Measurements from ENCODE around the gene KLHDC8A. TPM values are rescaled to one million over a fixed set of nuclear protein-coding genes. Genes with fewer than 3 reads are reported as not detected.

The KLHDC8A gene
- total and polyA plus RNA-seq, 2 of the 13 experiments (the other 11 are each of a cell fraction or from before 2014, with no cell fraction given): not detected

GRCh38 chr1:205357567-205357966 is 845 bp upstream of the KLHDC8A start:
- no peak for TF ChIP-seq EHMT2 (IDR thresholded peaks at IDR 0.05; ENCODE audit: borderline replicate concordance, low read depth, low read length)
- H3K79me2 ChIP-seq (ENCODE audit: insufficient read depth, low read length): no peaks in the 10 kb centered on the region
- no peaks in the 10 kb centered on the region for H4K20me1 ChIP-seq (ENCODE audit: insufficient read depth, low read length)
- DNase-seq (ENCODE audit: low spot score) (no peak), ATAC-seq (no peak), FAIRE-seq (no peak)
- no peak overlapping the region for H3K27ac ChIP-seq (ENCODE audit: extremely low read length, insufficient read depth, low read length)
- H2AFZ ChIP-seq (ENCODE audit: low read length): no peak overlapping the region
- no peaks in the 10 kb centered on the region for H3K9me3 ChIP-seq (ENCODE audit: low read length)
- peaks cover 1 to 34% of the 10 kb centered on the region in 2 experiments; a peak in 3 of 5 replicates for H3K27me3 ChIP-seq (ENCODE audit: control insufficient read depth in 1 of 2, insufficient read depth in 2 of 2, low read length in 2 of 2)
- POLR2A ChIA-PET: no interaction called here
- CTCF ChIA-PET (ENCODE audit: low intra/inter-chr PET ratio, low total read pairs): no interaction called here
- no peak overlapping the region for H3K9ac ChIP-seq (ENCODE audit: insufficient read depth, low read depth, low read length)
- no peak overlapping the region for H3K4me2 ChIP-seq (ENCODE audit: low read depth, low read length)
- no peaks in the 10 kb centered on the region for H3K4me1 ChIP-seq (ENCODE audit: insufficient read depth, low read length)
- WGBS (ENCODE audit: low lambda C conversion rate): 10% methylated on average over 3 of the region's 3 CpGs
- H3K36me3 ChIP-seq (replicated peaks in 1 of 2; ENCODE audit: control insufficient read depth in 1 of 2, insufficient read depth in 2 of 2, low read length in 2 of 2): no peaks in the 10 kb centered on the region
- intact Hi-C loops (cut with micrococcal nuclease; ENCODE audit: unreplicated experiment): no loop called here
- no TSS peak for BruUV-seq (replicated peaks)
- no peak overlapping the region for H3K4me3 ChIP-seq (replicated peaks in 1 of 3; ENCODE audit: insufficient read depth in 1 of 3, low read depth in 2 of 3, low read length in 3 of 3)
- in situ Hi-C loops (cut with HindIII; ENCODE audit: extremely low pct_ligation_motif_present, low pct_unique_long_range_greater_than_20kb): no loop called here

GRCh38 chr1:205355075-205355453 is 1.7 kb downstream of the KLHDC8A start:
- no peak overlapping the region for H3K4me2 ChIP-seq (ENCODE audit: low read depth, low read length)
- no peak overlapping the region for H3K4me3 ChIP-seq (replicated peaks in 1 of 3; ENCODE audit: insufficient read depth in 1 of 3, low read depth in 2 of 3, low read length in 3 of 3)
- H3K9me3 ChIP-seq (ENCODE audit: low read length): no peaks in the 10 kb centered on the region
- no peaks in the 10 kb centered on the region for H3K79me2 ChIP-seq (ENCODE audit: insufficient read depth, low read length)
- H2AFZ ChIP-seq (ENCODE audit: low read length): no peak overlapping the region
- no peak for DNase-seq (ENCODE audit: low spot score)
- no peak overlapping the region for H3K27ac ChIP-seq (ENCODE audit: extremely low read length, insufficient read depth, low read length)
- 33% methylated on average over 3 of the region's 3 CpGs for WGBS (ENCODE audit: low lambda C conversion rate)
- no peaks in the 10 kb centered on the region for H3K36me3 ChIP-seq (replicated peaks in 1 of 2; ENCODE audit: control insufficient read depth in 1 of 2, insufficient read depth in 2 of 2, low read length in 2 of 2)
- no peak for TF ChIP-seq CAMTA2 (CRISPR knock-in tag; IDR thresholded peaks at IDR 0.05; ENCODE audit: borderline replicate concordance)
- TF ChIP-seq ZNF782 (CRISPR knock-in tag; IDR thresholded peaks at IDR 0.05; ENCODE audit: borderline replicate concordance): no peak
- H4K20me1 ChIP-seq (ENCODE audit: insufficient read depth, low read length): no peaks in the 10 kb centered on the region
- ChIA-PET CTCF (ENCODE audit: low intra/inter-chr PET ratio, low total read pairs) (interaction anchor here (1.6 kb wide), 1 partner anchor 130 kb away, joined by 24 read pairs; no protein-coding TSS in a partner anchor), POLR2A (no interaction called here)
- intact Hi-C loops (cut with micrococcal nuclease; ENCODE audit: unreplicated experiment): no loop called here
- in situ Hi-C loops (cut with HindIII; ENCODE audit: extremely low pct_ligation_motif_present, low pct_unique_long_range_greater_than_20kb): no loop called here
- no TSS peak for BruUV-seq (replicated peaks)
- no peak for FAIRE-seq
- peaks cover 5 to 43% of the 10 kb centered on the region in 2 experiments; a peak in 4 of 5 replicates for H3K27me3 ChIP-seq (ENCODE audit: control insufficient read depth in 1 of 2, insufficient read depth in 2 of 2, low read length in 2 of 2)
- ATAC-seq: no peak
- no peak overlapping the region for H3K9ac ChIP-seq (ENCODE audit: insufficient read depth, low read depth, low read length)
- H3K4me1 ChIP-seq (ENCODE audit: insufficient read depth, low read length): no peaks in the 10 kb centered on the region

Measured in HepG2 (cell line).